Right renal pelvis (tissue), 4 donors: ENCODE measurements around the gene MUC5AC. TPM values are rescaled to one million over a fixed set of nuclear protein-coding genes. Genes with fewer than 3 reads are reported as not detected.
"Not testable (repeated sequence)": the region's sequence is repeated elsewhere in the genome, so short reads cannot be mapped to it uniquely, and the experiment has no call there.

ENCODE experiments used
- DNase-seq, 4 donors: peaks; one replicate each; pipeline ENCODE4 v3.0.0-alpha.2; 2013; ENCODE audit warnings: low read depth in 4 of 4, low spot score in 3 of 4, missing footprints in 1 of 4
- polyA plus RNA-seq, 4 donors: library from polyadenylated mRNA; unstranded; fragments of 120-200 nt; gene quantifications; one replicate each; pipeline ENCODE4 v1.2.1, GENCODE V29; 2013; ENCODE audit not compliant: insufficient read length in 4 of 4

MUC5AC gene
- polyA plus RNA-seq, 4 donors, result under 0.01 TPM; not detected in 3

GRCh38 chr11:1231396-1232020, 73.8 kb downstream of the MUC5AC start:
- DNase-seq, result no peak

GRCh38 chr11:1232021-1232882, 74.5 kb downstream of the MUC5AC start:
- DNase-seq, result no peak

GRCh38 chr11:1232883-1233321, 75.1 kb downstream of the MUC5AC start:
- no peak for DNase-seq

DNA sequence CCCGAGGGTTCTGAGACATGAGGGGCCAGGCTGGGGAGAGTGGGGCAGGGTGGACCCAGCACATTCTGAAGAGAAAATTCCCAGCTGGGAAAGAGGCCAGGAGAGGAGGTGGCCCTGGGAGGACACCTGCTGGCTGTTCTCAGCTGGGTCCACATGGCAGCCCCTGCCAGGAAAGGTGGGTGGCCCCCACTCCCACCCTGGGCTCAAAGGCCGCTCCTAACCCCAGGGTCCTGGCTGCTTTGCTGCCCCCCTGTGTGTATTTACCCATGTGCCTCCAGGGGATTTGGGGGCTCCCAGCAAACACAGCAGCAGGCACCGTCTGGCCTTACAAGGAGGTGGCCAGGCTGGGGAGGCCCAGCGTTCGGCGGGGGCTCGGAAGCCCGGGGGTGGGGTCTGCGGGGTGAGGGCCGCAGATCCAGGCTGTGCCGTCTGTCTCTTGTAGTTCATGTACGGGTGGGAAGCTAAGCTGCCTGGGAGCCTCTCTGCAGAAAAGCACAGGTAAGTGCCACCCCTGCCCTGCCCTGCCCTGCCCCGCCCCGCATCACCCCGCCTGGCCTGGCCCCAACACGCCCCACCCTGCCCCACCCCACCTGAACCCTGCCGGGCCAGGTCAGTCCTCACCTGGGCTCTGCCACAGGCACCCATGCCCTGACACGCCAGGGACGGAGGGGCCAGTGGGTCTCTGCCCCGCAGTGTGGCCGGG, 75.7 kb downstream of the MUC5AC start:
- no peak for DNase-seq

GRCh38 chr11:1234054-1234720, 76.4 kb downstream of the MUC5AC start:
- DNase-seq, result no peak

- DNase-seq, result no peak
Measured at GRCh38 chr11:1234771-1235305, 77.1 kb downstream of the MUC5AC start.

DNA sequence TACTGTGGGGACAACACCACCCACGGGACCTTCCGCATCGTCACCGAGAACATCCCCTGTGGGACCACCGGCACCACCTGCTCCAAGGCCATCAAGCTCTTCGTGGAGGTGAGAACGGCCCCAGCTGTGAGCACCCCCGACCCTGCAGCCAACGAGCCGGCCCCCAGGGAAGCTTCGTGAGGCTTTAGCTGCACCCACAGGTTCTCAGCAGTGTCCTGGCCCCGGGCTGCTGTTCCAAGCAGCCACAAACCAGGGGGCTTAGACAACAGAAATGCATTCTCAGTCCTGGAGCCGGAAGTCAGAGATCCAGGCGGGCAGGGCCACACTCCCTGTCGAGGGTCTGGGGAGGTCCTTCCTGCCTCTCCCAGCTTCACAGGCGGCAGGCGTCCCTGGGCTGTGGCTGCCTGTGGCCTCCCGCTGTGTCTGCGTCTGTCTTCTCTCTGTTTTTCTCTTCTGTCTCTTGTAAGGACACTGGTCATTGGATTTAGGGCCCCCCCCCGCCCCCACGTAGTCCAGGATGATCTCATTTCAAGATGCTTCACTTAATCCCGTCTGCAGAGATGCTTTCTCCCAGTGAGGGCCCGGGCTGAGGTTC, 77.7 kb downstream of the MUC5AC start:
- DNase-seq, result no peak

DNA sequence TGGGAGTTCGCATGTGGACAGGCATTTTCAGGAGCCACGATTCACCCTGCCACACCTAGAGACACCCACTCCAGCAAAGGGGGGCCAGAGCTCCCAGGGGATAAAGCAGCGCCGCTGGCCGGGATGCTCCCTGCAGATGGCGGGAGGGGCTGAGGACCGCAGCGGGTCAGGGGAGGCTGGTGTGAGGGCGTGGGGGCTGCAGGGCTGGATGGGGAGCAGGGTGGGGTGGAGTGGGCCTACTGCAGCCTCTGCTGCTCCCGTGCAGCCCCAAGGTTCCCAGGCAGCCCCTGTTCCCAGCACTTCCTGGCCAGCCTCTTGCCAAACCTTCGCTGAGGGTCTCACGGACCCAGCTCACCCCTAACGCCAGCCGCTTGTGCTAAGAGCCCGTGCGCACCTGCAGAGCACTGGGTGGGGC, 78.2 kb downstream of the MUC5AC start:
- DNase-seq, result no peak

GRCh38 chr11:1236316-1237127, 78.8 kb downstream of the MUC5AC start:
- no peak for DNase-seq

DNA sequence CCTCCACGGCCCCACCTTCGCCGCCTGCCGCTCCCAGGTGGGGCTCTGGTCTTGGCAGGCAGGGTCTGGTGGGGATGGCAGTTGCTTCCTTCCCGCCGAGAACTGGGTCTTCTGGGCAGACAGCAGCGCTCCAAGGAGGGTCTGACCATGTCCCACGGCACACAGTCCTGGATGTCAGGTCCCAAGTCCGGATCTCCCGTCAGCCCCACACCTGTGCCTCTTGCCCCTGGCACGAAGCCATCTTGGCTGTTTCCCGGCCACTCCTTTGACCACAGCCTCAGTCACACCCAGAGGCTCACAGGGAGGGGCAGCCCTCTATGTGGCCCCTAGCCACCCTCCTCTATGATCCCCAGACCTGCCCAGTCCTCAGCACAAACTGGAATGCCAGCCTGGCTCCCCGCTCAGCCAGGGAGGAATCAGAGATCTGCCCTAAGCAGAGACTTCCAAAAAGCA, 79.4 kb downstream of the MUC5AC start:
- DNase-seq, result no peak

DNA sequence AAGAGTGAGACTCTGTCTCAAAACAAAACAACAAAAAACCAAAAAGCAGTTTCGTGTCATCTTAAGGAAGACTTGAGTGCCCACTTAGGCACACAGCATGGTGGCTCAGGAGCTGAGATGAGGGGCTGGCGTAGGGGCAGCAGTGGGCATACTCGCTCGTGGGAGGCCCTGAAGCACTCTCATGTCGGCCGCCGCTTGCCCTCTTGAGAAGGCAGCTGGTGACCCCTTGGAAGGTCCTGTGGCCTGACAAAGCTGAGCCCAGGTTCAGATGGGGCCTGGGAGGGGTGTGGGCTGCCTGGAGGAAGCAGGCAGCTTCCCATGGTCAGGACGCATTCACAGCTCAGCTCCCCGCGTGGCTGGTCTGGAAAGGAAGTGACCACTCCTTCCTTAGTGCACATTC, 80.1 kb downstream of the MUC5AC start:
- DNase-seq, result no peak

DNA sequence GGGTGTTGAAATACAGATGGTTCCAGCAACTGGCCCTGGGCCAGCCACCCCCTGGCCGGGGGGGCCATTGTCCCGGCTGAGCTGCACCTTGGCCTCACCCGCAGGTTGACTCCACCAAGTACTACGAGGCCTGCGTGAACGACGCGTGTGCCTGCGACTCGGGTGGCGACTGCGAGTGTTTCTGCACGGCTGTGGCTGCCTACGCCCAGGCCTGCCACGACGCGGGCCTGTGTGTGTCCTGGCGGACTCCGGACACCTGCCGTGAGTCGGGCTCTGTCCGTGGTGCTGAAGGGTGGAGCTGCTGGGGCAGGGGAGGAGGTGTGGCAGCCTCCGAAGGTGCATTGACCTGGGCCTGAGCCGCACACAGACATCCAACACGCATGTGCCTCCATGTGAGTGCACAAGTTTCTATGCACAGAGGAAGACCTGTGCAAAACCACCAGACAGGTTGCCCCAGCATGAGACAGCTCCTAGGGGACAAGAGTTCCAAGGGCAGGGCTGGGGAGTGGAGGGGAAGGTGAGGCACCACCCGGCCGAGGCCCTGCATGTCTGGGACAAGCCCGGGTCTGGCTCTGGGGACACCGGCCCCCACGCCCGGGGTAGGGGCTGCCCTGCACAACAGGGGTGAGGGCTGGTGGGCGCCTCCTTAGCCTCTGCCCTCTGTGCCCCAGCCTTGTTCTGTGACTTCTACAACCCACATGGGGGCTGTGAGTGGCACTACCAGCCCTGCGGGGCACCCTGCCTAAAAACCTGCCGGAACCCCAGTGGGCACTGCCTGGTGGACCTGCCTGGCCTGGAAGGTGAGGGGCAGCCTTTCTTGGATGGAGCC, 81.2 kb downstream of the MUC5AC start:
- DNase-seq, result peak in 2 of 4 donors; percentile 39 to 42

DNA sequence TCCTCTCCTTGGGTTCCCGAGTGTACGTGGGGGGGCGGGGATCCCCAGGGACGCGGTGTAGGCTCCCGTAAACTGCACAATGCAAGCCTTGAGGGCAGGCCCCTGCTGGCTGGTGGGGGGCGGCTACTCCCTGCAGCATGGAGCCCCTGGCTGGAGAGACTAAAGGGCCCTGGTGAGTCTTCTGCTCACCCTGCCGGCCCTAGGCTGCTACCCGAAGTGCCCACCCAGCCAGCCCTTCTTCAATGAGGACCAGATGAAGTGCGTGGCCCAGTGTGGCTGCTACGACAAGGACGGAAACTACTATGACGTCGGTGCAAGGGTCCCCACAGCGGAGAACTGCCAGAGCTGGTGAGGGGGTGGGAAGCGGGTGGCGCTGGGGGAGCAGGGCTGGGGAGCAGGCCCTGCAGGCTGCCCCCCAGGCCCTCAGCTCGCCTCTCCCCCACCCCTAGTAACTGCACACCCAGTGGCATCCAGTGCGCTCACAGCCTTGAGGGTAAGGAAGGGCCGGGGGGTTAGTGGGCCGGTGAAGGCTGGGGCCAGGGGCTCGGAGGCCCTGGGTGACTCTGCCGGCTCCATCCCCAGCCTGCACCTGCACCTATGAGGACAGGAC, 81.9 kb downstream of the MUC5AC start:
- no peak for DNase-seq

GRCh38 chr11:1240771-1241170, 83.0 kb downstream of the MUC5AC start:
- no peak for DNase-seq

DNA sequence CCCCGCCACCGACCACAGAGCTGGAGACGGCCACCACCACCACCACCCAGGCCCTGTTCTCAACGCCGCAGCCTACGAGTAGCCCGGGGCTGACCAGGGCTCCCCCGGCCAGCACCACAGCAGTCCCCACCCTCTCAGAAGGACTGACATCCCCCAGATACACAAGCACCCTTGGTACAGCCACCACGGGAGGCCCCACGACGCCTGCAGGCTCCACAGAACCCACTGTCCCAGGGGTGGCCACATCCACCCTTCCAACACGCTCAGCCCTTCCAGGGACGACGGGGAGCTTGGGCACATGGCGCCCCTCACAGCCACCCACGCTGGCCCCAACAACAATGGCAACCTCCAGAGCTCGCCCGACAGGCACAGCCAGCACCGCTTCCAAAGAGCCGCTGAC, 84.0 kb downstream of the MUC5AC start:
- no peak for DNase-seq

- no peak for DNase-seq
Measured at GRCh38 chr11:1242289-1242688, 84.5 kb downstream of the MUC5AC start.

GRCh38 chr11:1242751-1243150, 85.0 kb downstream of the MUC5AC start:
- not testable (repeated sequence) for DNase-seq

- DNase-seq, result not testable (repeated sequence)
Measured at GRCh38 chr11:1243521-1243920, 85.8 kb downstream of the MUC5AC start.
